GM23248 (cell line): Measurements from ENCODE around the gene PWP1.

Source experiments
- EZH2 ChIP-seq: fragments of 200-600 bp; sonication (generic); IDR thresholded peaks from 2 replicates; pipeline ENCODE4 v1.6.1; 2018; ENCODE audit warnings: antibody characterized with exemption, mild to moderate bottlenecking; ENCODE audit not compliant: insufficient read depth, poor library complexity, severe bottlenecking
- EZH2phosphoT487 ChIP-seq: fragments of 200-600 bp; sonication (generic); IDR thresholded peaks from 2 replicates; pipeline ENCODE4 v1.6.1; 2018; ENCODE audit warnings: antibody characterized with exemption, moderate library complexity, mild to moderate bottlenecking, low read depth; ENCODE audit not compliant: insufficient read depth

- TF ChIP-seq EZH2 = no peak
- no peak for TF ChIP-seq EZH2phosphoT487
Observed at GRCh38 chr12:107761502-107761904, 75.9 kb downstream of the PWP1 start.
